GM19099 (cell line): ENCODE measurements around the gene PIEZO2.

ENCODE experiments used
- POLR2A ChIP-seq: IDR thresholded peaks from 3 replicates; pipeline ENCODE4 v1.6.1; 2011; ENCODE audit warnings: low read depth; ENCODE audit not compliant: insufficient read length; ENCODE audit errors: extremely low read depth

The PIEZO2 gene

DNA sequence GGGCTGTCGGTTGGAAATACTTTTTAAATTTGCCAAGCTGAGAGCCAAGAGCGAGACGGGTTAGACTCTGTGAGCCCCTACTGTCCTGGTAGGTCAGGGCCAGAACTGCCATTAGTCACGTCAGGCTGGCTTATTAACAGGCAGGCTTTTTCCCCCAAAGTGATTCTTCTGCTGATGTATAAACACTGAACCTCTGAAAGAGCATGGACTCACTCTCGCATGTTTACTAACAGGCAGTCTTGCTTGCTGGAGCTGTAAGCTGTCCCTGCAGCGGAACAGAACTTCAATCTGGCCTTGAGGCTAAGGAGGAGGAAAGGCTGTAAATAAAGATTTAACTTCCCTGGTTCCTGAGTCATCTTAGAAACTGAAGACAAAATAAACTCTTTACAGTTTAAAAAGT is 288.4 kb downstream of the PIEZO2 start:
- no peak for TF ChIP-seq POLR2A

DNA sequence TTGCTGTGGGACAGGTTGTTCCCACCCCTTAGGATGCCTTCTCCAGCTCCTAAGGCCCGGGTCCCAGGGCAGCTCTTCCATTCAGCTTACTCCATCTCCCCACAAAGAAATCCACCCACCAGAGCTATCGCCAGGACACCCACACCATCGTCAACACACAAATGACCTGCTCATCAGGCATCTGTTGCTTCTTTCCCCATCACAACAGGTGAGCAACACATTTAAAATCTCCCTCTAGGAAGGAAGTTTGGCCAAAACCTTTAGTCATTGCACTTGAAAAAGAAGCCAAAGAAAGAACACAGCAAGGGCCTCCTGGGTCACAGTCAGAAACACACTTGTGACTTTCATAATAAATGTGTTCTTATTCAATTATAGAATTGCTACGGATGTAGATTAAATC is 289.0 kb downstream of the PIEZO2 start:
- TF ChIP-seq POLR2A, result no peak

DNA sequence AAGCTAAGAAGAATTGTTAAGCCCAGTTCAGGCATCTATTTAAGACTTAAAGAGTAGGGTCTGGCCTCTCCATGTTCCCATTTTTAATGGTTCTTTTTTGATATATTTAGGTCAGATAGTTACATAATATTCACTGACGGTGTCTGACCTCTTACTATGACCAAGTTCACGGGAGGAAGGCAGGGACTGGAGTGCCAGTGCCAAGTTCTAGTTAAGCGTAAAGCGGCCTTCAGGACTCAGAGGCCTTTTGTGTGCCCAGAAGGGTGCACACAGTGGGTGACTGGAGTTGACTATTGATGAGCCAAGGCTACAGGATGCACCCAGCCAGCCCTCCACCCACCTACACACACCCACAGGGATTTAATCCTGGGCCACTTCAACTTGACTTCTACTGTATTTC is 290.9 kb downstream of the PIEZO2 start:
- TF ChIP-seq POLR2A, result no peak

DNA sequence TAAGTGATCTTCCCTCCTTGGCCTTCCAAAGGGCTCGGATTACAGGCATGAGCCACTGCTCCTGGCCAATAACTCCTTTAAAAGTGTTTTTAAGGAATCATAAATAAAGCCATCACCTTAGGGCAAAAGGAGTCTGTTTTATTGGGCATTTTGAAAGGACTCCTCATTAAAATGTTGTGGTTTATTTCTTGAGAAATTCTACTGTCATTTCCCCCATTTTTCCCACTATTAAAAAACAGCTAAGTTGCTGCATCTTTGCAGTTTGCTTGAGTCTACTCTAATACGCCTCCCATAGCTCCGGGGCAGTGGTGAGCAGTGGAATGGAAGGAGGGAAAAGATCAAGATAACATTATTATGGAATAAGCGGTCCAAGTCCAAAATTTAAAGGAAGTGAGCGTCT is 293.2 kb downstream of the PIEZO2 start:
- TF ChIP-seq POLR2A, result no peak

DNA sequence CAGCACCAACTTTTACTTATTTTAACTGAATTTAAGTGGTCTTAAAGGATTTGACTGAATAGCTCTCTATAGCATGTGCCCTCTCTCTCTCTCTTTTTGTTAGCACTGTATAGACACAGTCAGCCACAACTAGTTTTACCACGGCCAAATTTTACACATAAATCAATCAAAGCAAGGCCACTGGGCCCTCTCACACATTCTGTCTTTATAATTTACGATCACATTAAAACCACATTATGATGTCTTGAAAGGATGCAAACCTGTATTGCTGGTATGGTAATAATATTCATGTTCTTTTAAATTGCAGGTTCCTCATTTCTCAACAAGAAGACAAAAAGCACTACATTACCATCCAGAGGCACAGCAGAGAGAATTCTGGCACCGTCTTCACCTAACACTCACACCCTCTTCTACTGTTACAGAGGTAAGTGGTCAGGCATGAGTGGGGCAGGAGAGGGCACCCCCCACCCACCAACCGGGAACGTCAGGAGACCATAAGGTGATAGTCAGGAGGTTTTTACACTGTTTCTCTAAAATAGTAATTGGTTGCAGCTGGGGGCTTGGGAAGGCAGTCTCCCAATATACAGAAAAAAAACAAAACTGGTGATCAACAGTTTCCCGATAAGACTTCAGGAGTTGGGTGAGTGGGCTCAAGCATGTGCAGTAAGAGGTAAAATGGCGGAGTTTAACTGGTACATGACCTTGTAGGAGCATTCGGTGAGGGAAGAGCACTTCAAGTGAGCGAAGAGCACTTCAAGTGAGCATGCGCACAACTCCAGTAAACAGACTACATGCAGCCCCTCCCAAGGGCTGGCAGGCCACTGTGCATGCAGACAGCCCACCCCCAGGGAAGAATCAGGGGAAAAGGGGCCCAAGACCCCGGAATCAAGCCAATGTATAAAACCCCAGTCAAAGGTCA is 296.7 kb downstream of the PIEZO2 start:
- no peak for TF ChIP-seq POLR2A

DNA sequence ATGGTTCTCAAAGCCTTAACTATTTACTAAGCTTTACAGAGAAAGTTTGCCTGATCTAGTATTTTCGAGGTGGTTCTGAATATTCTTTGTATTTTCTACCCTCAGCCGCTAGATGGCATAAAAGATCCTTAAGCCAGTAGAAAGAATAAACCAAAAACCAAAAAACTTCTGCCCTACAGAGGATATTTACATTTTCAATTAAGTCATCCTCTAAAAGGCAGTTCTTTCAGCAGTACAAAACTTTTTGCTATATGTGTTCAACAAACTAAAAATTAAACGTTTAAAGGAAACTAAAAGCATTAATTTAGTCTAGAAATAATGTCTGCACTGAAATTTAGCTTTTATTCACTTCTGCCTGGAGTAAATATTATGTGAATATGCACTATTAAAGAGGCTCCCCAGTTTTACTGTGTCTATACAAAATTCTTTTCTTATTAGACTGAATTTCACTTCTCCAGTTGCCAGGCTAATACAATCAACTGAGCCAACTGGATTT is 297.5 kb downstream of the PIEZO2 start:
- no peak for TF ChIP-seq POLR2A

DNA sequence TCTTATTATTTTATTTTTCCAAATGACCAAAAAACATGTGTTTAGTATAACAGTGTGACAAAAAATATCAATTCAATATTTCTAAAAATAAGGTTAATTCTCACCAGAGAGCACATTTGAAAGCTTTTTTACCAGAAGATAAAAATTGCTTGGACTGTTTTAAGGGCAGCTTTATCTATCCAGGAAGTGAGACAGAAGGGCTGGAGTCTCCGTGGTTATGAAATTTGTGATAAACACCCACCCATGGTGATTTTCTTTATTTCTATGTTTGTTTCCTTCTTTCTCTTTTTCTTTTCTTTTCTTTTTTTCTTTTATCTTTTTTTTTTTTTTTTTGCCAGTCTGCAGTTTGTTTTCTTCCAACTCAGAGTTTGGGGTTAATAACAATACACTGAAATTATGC is 298.5 kb downstream of the PIEZO2 start:
- no peak for TF ChIP-seq POLR2A

DNA sequence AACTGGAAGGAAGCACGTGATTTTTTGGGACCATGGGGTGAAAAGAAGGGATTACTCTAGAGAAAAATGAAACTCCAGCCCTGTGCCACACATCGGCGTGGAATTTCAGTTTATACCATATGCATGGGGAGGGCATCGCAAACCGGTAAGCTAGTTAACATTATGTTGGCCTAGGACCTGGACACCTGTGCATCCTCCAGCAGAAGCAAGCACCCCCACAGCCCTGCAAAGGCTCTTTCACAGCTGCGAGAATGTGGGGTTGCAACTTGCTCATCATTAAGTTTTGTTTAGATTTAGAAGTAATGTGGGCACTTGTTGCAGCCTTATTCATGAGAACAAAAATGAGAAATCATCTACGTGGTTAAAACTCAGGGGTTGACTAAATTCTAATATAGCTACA is 299.2 kb downstream of the PIEZO2 start:
- TF ChIP-seq POLR2A, result no peak

DNA sequence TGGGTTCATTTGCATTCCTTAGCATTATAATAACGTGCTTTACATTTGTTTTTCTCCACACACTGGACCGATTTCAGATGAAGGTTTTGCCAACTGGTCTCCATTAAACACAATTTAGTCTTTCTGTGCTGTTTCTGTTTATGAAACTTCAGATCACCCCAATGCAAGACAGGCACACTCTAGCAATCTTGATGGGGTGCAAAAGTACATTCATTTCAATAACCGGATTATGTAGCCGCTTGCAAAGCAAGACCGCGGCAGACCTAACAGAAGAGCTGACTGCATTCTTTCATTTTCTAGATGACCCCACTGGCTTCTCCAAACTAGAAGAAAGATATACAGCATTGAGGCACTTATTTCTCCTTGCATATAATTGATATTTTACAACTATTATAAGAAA is 301.5 kb downstream of the PIEZO2 start:
- TF ChIP-seq POLR2A, result no peak

DNA sequence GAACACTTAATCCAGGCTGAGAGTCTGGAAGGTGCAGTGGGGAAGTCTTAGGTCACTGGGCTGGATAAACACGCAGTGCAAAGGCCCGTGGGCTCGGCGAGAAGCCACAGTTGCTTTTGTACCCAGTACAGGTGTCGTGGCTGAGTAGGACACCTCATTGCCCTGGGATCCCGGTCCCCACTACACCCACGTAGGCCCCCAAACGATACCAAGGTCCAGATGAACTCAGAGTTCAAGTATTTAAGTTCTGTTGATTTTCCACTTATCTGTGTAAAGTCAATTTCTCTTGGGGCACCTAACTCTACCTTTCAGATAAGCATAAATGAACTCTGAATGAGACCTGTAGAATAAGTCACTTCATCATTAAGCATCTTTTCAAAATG is 302.0 kb downstream of the PIEZO2 start:
- TF ChIP-seq POLR2A, result no peak

DNA sequence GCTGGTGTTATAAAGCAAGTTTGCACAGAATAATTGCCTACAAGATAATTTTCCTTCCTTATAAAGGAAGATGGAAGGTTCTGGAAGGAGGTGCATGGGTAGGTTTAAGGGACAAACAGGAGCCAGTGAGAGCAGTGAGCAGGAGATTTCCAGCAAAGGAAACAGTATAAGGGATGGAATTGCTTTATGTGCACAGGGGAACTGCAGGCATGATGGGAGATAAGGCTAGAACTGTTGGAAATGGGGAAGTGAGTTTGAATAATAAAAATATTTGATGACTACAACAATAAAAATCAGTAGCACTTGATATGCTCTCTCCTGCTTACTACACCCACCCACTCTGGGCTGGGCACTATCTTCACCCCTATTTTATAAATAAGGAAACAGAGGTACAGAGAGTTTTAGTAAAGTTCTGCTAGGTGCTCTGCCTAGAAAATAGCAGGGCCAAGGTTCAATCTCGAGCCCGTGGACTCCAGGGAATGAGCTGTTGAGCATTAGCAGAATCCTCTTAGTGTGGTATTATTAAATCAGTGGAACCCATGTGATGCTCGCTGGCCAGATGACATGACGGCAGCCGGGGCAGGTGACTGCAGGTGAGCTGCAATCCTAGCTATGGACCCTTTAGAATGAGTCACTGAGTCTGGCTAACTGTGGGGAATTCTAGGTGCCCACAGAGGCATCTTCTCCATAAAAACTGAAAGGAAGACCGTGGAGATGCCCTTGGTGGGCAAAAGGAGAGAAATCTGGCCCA is 302.5 kb downstream of the PIEZO2 start:
- TF ChIP-seq POLR2A, result no peak

DNA sequence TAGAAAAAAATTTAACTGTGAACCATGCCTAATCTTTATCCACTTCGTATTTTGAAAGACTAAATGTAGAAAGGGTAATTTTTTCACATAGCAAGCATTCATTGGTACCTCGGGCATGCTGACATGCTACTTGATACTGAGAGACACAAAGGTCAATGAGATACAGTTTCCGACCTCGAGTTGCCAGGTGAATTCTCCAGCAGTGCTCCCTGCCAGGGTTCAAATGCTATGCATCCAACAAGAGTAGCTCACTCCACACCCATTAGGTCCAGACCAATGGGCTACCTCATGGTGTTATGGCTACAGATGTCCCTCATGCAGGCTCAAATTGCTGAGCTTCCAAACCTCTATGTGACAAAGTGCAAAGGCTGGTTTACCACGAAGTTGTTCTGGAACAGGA is 305.8 kb downstream of the PIEZO2 start:
- TF ChIP-seq POLR2A, result no peak

DNA sequence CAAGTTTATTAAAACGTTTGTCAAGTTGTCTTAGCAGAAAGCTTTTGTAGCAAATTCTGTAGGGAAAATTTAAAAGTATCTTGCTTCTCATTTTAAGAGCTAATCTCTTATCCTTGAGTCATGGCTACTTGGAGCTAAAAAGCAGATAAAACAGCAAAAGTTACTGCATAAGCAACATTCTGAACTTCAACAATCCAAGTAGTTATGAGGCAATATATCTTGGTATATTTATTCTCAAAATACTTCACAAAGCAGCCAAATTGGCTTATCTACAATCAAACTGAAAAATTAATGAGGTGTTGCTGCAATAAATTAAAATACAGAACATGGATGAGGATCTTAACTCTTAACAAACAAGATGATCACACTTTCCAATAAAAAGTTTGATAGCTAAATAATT is 306.5 kb downstream of the PIEZO2 start:
- no peak for TF ChIP-seq POLR2A

DNA sequence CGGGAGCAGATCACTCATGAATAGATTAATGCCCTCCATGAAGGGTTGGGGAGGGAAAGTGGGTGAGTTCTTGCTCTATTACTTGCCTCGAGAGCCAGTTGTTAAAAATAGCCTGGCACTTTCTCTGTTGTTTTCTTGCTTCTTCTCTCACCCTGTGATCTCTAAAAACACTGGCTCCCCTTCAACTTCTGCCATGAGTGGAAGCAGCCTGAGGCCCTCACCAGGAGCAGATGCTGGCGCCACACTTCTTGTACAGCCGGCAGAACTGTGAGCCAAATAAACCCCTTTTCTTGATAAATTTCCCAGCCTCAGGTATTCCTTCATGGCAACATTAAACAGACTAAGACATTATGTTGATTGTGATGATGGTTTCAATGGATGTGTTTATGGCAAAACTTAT is 307.0 kb downstream of the PIEZO2 start:
- TF ChIP-seq POLR2A, result no peak

DNA sequence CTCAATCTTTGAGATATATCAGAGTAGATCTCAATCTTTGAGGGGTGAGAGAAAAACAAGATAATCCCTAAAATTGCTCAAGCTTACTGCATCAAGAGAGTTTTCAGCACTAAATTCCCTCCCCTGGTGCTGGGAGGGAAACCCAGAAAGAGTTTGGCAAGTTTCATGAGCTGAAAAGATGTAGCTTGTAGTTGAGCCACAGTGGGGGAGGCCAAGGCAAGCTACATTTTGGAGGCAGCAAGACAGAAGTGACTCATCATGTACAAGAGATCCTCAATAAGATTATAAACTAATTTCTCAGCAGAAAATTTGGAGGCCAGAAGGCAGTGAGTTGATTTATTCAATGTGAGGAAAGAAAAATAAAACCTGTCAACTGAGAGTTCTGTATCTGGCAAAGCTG is 308.2 kb downstream of the PIEZO2 start:
- no peak for TF ChIP-seq POLR2A

DNA sequence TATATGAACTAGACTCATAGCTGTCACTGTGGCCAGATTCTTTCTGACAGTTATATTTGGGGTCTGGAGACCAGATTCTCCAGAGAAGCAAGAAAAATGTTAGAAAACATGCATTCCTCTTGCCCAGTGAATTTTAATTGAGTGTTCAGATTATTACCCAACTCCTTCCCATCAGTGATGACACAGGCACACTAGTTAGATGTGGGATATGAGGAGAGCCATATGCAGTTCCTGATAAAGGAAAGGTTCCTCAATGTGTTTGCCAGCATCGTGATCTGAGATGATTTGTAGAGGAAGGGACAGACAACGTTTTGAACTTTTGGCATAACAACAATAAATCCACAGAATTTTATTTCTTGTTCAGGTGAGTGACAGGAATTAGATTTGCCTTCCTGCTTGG is 308.6 kb downstream of the PIEZO2 start:
- TF ChIP-seq POLR2A, result no peak
